D341Med (cell line): ENCODE results near the gene KLF17.
"Not testable (repeated sequence)": the region's sequence is repeated elsewhere in the genome, so short reads cannot be mapped to it uniquely, and the experiment has no call there.

Source experiments
- DNase-seq: peaks from one replicate; pipeline ENCODE4 v3.0.0; 2012; ENCODE audit warnings: low spot score

The KLF17 gene

DNA sequence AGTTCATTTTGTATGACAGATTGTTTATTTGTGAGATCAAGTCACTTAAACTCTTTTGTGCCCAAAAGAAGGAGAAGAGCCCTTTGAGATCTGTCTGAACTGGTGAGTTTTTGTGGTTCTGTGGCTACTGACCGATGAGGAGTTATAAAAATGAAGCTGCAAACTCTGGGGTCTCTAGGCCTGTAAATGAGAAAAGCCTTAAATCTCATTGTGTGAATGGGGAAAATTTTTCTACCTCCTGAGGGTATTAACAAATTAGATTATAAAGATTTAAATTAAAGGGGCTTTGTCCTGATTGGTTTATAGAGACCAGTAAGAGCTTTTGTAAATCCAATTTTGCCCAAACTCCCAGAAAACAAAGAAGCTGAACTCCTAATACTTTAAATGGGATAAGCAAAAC, 9.7 kb upstream of the KLF17 start:
- DNase-seq = no peak

DNA sequence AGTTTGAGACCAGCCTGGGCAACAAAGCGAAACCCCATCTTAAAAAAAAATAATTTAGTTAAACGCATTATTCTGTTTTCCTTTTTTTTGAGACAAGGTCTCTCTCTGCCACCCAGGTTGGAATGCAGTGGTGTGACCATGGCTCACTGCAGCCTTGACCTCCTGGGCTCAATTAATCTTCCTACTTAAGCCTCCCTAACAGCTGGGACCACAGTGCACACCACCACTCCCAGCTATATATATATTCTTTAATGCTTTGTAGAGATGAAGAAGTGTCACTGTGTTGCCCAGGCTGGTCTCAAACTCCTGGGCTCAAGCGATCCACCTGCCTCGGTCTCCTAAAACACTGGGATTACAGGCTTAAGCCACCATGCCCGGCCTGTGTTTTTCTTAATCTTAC, 7.7 kb upstream of the KLF17 start:
- DNase-seq = no peak

- no peak for DNase-seq
These were observed 6.8 kb upstream of the KLF17 start for GRCh38 chr1:44111861-44112260.

GRCh38 chr1:44112486-44112885, 6.1 kb upstream of the KLF17 start:
- DNase-seq = no peak

- no peak for DNase-seq
These were observed 5.5 kb upstream of the KLF17 start for GRCh38 chr1:44113095-44113609.

DNA sequence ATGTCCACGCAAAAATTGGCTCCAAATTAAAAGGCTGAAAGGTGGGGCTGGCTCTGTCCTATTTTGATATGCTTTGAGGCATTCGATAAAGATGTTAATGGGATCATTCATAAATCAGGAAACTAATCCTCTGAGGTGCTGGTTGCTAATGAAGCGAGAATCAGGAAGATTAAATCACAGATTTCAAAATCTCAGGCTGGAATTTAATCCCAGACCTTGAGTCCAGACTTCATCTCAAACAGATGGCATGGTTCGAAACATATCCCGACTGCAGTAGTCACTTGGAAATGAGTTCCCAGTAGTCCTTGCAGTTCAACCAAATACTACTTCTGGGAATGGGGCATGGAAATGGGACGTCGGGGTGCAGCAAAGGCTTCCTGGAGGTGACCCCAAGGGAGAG, 4.5 kb upstream of the KLF17 start:
- peak; percentile 51 for DNase-seq

DNA sequence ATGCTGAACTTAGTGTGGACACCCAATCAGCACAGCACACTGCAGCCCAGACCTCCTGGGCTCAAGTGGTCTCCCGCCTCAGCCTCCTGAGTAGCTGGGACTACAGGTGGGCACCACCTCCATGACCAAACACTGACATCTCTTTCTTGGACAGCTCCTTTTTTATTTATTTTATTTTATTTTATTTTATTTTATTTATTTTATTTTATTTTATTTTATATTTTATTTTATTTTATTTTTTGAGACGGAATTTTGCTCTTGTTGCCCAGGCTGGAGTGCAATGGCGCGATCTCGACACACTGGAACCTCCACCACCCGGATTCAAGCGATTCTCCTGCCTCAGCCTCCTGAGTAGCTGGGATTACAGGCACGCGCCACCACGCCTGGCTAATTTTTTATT, 1.3 kb upstream of the KLF17 start:
- not testable (repeated sequence) for DNase-seq

DNA sequence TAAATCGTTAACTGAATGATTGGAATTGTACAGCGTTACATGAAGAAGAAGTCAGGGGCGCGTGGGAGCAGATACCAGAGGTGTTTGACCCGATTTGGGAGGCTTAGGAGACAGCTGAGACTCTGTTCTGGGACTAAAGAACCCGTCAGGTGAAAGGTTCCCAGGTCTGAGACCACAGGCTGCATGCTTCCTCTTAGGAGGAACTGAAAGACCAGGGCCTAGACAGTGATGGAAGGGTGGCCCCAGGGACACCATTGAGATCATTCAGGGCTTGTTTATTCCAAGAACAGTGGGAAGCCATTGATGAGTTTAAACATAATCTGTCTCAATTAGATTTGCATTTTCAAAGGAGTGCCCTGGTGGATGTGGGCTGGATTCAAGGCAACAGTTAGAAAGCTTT, 904 bp downstream of the KLF17 start:
- DNase-seq = no peak

DNA sequence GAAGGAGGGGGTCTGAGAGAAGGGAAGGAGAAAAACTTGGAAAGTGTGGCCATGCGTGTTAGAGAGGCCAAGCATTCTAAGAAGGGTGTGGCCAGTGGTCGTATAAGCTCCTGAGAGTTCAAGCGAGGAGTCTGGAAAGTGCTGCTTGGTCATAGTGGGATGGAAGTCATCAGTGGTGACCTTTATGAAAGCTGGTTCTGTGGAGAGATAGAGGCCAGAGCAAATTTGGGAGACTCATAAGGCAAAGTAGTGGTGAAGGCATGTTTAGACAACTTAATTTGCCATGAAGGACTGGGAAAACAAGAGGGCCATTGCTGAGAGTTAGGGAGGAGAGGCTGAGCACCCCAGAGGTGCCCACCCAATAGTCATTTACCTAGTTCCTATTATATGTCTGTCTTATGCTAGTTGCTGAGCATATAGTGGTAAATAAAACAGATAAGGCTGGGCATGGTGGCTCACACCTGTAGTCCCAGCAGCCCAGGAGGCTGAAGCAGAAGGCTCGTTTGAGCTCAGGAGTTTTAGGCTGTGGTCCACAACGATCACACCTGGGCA, 1.9 kb downstream of the KLF17 start:
- DNase-seq = no peak

DNA sequence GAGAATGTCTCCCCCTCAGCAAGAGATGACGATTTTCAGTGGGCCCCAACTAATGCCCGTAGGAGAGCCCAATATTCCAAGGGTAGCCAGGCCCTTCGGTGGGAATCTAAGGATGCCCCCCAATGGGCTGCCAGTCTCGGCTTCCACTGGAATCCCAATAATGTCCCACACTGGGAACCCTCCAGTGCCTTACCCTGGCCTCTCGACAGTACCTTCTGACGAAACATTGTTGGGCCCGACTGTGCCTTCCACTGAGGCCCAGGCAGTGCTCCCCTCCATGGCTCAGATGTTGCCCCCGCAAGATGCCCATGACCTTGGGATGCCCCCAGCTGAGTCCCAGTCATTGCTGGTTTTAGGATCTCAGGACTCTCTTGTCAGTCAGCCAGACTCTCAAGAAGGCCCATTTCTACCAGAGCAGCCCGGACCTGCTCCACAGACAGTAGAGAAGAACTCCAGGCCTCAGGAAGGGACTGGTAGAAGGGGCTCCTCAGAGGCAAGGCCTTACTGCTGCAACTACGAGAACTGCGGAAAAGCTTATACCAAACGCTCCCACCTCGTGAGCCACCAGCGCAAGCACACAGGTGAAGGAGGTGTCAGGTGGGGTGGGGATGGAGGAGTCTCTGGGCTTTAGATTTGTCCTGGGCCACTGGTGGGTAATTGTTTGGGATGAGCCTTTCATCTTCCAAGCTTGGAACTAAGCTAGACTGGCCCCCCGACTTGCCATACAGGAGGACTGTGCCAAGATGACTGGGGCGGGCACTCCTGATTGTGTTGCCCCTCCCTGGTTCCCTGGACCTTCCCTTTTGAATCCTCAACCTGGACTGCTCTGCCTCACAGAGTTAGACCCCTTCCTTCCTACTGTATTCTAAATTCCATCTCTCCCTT, 11.2 kb downstream of the KLF17 start:
- DNase-seq = no peak

DNA sequence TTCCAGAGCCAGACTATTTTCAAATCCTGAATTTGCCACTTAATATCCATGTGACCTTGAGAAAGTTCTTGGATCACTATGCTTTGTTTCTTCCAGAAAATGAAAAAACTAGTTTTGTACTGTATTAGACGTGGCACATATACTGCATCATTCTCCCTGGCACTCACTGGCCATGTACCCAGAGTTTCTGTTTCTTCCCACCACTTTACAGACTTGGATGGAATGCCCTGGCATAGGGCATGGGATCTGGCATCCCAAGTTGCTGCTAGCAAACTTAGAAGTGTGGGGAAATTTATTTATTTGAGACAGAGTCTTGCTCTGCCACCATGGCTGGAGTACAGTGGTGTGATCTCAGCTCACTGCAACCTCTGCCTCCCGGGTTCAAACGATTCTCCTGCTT, 12.8 kb downstream of the KLF17 start:
- no peak for DNase-seq

GRCh38 chr1:44134071-44134920, 15.7 kb downstream of the KLF17 start:
- DNase-seq = no peak

- DNase-seq = no peak
These were observed 17.3 kb downstream of the KLF17 start for GRCh38 chr1:44135886-44136285.

GRCh38 chr1:44138239-44138638, 19.6 kb downstream of the KLF17 start:
- no peak for DNase-seq

DNA sequence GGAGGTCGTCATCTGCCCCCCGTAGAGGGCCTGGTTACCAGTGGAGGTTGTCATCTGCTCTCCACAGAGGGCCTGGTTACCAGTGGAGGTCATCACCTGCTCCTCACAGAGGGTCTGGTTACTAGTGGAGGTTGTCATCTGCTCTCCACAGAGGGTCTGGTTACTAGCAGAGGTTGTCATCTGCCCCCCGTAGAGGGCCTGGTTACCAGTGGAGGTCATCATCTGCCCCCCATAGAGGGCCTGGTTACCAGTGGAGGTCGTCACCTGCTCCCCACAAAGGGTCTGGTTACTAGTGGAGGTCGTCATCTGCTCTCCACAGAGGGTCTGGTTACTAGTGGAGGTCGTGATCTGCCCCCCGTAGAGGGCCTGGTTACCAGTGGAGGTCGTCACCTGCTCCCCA, 20.9 kb downstream of the KLF17 start:
- not testable (repeated sequence) for DNase-seq

GRCh38 chr1:44141531-44141930, 22.9 kb downstream of the KLF17 start, which contains the start of gene KLF18:
TSS of gene KLF18 (minus strand) at chr1:44141631. CDS start at chr1:44141631, 0 bp downstream.
- DNase-seq = no peak

DNA sequence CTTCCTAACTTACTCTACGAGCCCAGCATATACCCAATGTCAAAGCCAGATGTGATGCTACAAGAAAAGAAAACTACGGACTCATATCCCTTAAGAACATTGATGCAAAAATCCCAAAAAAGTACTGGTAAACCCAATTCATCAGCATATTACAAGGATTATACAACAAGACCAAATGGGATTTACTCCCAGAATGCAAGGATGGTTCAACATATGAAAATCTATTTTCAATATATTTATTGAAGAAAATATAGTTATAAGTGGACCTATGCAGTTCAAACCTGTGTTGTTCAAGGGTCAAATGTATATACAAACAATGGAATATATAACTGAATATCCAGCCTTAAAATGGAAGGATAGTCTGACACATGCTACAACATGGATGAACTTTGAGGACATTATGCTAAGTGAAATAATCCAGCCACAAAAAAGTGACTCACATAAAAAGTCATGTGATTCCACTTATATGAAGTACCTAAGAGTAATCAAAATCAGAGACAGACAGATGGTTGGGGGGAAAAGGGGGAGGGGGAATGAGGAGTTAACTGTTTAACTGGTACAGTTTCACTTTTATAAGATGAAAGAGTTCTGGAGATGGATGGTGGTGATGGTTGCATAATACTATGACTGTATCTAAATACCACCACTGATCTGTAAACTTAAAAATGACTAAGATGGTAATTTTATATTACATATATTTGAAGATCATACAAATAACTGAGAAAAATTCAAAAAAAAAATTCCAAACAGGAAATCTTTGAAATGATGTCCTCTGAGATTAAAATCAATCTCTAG, 26.5 kb downstream of the KLF17 start:
- DNase-seq = no peak

DNA sequence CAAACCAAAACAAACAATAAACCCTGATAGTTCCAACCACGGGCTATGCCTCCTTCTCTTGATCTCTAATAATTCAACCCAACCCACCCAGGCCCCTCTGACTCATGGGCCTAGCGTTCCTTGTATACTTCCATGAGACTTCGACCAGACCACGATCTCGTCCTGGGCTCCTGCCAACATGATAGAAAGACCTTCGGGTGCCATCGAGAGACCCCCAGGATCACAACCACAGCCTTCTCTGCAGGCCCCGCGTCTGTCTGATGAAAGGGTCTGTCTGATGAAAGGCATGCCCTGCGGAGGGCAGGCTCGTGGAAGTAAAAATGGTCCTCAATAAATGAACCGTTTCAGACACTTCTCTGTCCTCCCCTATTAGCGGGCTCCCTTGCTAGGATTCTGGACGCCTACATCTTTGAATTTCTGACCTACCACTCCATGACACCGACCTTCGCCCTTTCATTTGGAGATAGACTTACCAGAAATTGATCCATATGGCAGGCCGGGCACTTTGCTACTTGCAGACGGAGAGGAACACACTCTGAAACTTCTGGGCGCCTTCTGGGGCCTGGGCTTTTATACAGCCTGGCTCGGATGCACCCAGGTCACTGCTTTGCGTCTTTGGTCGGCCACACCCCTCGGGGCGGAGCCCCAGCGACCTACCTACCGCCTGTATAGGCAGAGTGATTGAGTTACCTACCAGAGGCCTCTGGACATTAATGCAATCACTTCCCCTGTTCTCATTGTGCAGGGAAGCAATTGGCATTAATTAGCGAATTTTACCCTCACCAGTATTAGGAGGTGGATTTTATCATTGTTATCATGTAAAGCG, 28.1 kb downstream of the KLF17 start:
- no peak for DNase-seq

DNA sequence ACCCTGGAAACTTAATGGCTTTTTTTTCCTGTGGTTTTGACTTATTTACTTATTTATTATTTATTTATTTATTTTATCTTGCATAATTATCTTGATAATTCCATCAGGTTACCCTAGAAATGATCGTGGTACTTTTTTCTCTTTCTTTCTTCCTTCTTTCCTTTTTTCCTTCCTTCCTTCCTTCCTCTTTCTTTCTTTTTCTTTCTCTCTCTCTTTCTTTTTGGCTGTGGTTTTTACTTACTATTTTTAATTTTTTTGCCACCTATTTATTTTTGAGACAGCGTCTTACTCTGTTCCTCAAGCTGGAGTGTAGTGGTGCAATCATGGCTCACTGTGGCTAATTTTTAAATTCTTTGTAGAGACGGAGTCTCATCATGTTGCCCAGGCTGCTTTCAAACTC, 29.0 kb downstream of the KLF17 start:
- no peak for DNase-seq

DNA sequence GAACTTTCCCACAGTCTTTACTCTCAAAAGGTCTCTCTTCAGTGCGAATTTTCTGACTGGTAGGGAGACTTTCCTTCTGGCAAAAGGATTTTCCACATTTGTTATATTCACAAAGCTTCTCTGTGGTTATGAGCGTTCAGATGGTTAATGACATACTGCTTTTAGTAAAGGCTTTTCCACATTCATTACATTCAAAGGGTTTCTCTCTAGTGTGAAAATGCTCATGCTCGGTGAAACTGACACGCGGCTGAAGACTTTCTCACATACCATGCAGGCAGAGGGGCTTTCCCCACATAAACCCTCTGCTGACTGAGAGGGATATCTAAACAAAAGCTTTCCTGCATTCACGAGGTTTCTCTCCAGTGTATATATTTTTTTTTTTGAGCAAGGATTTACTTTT, 32.7 kb downstream of the KLF17 start:
- DNase-seq = no peak

- no peak for DNase-seq
These were observed 33.2 kb downstream of the KLF17 start for GRCh38 chr1:44151808-44152207.
